ENCODE results near the gene NOL4.
A peak's percentile ranks its signal among the peaks of the same experiment; 100 is the strongest.
"Not testable (repeated sequence)": the region's sequence is repeated elsewhere in the genome, so short reads cannot be mapped to it uniquely, and the experiment has no call there.

The NOL4 gene, protein sequence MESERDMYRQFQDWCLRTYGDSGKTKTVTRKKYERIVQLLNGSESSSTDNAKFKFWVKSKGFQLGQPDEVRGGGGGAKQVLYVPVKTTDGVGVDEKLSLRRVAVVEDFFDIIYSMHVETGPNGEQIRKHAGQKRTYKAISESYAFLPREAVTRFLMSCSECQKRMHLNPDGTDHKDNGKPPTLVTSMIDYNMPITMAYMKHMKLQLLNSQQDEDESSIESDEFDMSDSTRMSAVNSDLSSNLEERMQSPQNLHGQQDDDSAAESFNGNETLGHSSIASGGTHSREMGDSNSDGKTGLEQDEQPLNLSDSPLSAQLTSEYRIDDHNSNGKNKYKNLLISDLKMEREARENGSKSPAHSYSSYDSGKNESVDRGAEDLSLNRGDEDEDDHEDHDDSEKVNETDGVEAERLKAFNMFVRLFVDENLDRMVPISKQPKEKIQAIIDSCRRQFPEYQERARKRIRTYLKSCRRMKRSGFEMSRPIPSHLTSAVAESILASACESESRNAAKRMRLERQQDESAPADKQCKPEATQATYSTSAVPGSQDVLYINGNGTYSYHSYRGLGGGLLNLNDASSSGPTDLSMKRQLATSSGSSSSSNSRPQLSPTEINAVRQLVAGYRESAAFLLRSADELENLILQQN

DNA sequence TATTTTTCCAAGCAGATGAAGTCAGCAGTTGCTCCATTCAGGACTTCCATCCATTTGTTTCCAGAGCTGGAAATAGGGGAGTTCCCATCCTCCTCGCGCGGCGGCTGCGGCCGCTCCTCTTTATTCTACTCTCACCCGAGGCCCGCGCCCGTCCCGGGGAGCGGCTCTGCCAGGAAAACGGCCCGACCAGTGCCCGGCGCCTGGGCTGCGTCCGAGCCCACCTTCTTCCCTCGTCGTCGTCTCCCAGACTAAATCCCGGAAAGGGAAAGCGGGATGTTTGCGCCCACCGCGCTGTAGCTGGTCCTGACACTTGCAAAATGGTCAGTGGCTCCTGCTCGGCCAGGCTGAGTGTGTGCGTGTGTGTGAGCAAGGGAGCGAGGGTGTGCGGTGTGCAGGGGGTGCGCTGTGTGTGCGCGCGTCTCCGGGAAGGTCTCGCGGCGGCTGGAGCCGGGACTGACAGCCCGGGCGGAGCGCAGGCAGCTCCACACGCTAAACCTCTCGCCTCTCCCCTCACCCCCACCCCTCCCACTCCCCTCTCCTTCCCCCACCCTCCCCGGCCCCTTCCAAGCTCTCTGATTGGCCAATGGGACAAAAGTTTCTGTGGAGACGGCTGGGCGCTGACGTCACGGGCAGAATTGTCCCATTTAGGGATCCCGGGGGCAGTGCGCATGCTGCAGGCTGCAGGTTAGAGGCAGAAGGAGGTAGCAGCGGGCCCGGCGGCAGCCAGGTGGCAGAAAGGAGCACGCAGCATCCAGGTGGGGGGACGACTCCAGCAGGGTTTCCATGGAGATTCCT, at the start of gene NOL4:
Gene NOL4 (minus strand): TSS at position 491 of the 795 bp plus-strand sequence. CDS start 1,660 bp downstream, outside the sequence.
- peak; percentile 26 to 64 for DNase-seq

GRCh38 chr18:34266029-34266428, 41.3 kb upstream of the NOL4 start:
- DNase-seq: not testable (repeated sequence)

DNA sequence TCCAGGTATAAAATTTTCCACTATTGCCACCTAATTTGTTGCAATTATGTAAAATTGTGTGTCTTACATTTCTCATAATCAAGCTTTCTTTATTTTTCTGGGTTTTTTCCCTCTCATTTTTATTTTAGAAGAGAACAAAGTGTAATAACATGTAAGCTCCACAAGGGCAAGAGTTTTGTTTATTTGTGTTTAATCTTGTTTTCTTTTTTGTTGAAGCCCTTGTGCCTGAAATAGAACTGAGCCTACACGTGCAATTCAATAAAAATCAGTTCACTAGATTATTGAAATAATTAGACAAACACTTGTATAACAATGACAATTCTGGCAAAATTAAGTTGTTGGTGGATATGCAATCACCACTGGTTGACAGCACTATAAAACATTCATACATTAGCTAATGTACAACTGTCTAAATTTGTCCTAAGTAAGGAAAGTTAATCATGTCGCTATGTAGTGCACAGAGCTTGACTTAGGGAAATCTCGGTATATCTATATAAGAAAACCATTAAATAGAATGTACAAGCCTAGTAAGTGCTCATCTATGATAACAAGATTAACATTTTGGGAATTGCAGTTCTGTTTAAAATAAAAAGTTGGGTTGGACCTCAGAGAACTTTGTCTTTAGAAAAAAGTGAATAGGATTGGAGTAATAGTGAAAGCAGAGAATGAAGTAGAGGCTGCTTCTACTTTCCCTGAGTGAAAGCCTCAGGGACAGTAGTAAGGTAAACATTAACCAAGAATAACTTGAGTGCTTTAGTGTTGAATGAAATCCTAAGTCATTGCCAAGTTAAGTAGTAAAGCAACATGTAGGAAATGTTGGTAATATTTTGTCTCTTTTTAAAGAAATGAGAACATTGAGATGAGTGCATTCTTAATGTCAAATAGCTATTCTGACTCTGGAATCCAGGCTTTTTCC, 37.4 kb upstream of the NOL4 start:
- DNase-seq: no peak

DNA sequence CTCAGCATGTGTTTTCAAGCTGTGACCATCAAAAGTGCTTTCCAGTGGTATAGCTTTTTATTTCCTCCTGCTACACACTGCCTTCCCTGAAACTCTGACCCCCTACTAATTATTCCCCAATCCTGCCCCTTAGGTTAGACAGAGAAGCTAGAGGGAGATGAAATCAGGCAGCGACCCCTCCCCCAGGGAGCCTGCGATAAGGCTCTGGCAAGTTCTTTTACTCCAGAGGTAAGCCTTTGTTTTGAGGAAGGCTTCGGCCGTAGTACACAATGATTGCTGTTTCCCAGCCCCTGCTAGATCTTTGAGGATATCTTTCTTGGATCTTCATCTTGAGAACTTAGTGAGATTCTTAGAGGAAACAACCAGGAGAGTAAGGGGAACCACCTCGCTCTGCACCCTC, 33.5 kb upstream of the NOL4 start:
- no peak for DNase-seq

DNA sequence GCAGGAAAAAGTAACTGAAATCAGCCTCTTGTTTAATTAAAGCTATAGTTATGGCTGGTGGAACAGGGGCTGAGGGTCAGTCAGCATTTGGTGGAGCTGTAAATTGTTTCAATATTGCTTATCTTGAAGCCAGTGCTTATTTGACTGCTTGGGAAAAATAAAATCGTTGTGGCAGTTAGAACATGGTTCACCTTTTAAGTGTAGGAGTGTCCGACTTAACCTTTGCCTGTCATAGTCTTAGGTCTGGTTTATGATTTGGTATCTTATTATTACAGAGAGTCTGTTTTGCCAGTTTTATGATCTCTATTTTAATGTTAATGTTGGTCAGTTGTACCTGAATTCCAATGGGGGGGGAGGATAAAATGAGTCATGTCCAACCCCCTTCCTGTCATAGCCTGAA, 27.2 kb upstream of the NOL4 start:
- no peak for DNase-seq

GRCh38 chr18:34248727-34249126, 24.0 kb upstream of the NOL4 start:
- DNase-seq: no peak

- no peak for DNase-seq
These were observed 18.0 kb upstream of the NOL4 start for GRCh38 chr18:34242739-34243138.

GRCh38 chr18:34233781-34234388, 9.2 kb upstream of the NOL4 start:
- not testable (repeated sequence) for DNase-seq

- DNase-seq: no peak
These were observed 473 bp upstream of the NOL4 start for GRCh38 chr18:34225218-34225553.

- no peak for DNase-seq
These were observed 755 bp downstream of the NOL4 start for GRCh38 chr18:34223893-34224422.

DNA sequence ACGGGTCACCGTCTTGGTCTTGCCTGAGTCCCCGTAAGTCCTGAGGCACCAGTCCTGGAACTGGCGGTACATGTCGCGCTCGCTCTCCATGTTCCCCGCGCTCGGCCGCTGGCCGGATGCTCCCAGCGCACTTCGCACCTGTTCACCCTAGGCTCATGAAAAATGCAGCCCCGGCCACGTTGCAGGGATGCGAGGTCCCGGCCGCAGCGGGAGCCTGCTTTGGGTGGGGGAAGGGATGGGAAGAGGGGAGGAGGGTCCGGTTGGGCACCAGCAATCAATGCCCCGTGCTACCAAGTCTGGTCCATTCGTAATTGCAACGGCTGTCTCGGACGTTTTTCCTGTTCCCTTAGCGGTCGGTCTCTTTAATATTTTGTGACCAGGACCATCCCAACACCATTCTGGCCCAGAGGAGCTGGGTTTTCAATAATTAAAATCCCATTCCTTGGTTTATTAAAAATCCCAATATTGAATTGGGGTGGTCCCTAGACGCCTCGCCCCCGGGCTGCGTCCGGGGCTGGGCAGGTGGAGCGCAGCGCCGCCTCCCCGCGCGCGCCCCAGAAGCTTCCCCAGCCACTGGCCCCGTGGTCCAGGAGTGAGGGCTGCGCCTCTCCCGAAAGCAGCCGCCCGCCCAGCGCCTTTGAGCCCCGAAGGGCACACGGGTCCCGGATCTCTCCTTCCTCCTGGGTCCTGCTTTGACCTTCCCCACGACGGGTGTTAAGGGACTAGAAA, 1.4 kb downstream of the NOL4 start:
- peak in 1 of 2 experiments; percentile 1 for DNase-seq

DNA sequence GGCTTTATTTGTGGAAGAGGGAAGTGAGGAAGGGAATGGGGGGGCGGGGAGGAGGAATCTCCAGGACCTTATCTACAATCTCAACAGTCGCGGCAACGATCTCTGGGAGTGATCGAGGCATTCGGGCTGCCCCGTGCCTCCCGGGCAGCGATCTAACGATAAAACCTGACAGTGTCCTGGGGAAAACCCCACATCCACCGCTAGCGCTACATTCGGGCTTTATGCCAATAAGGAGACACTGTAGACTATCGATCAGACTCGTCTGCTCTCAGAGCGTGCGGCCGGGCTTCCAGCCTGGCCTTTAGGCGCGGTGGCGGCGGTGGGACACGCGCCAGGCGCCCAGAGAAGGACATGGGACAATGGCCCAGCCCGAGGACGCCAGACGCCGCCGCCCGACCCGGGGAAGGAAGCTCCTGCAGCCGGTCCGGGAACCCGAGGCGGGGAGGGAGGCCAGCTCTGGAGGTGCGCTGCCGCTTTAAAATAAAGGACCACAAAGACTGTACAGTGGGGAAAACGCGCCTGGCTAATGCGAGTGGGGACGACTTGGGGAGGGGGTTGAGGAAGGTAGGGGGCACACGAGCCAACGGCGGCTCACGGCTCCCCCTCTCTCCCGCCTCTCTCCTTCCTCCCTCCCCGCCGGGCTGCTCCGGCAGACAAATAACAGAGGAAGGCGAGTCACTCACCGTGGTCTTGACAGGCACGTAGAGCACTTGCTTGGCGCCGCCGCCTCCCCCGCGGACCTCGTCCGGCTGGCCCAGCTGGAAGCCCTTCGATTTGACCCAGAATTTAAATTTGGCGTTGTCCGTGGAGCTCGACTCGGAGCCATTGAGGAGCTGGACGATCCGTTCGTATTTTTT, 2.2 kb downstream of the NOL4 start:
- peak; percentile 17 to 45 for DNase-seq

DNA sequence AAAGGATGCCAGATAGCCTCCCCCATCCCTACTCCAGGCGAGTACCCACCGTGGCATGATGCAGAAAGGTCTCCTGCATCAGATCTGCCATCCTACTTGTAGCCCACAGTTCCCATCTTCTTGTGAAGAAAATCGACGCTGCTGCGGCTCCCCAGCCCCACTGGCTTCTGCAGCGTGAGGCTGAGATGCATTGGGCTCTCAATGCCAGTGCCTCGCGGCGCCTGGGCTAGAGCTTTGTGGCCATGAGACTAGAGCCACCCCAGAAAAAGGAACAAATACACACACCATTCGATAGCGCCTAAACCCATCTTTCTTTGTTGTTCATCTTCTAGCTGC, 2.8 kb downstream of the NOL4 start:
- DNase-seq: peak; percentile 14 to 45

- no peak for DNase-seq
These were observed 4.5 kb downstream of the NOL4 start for GRCh38 chr18:34220081-34220815.

DNA sequence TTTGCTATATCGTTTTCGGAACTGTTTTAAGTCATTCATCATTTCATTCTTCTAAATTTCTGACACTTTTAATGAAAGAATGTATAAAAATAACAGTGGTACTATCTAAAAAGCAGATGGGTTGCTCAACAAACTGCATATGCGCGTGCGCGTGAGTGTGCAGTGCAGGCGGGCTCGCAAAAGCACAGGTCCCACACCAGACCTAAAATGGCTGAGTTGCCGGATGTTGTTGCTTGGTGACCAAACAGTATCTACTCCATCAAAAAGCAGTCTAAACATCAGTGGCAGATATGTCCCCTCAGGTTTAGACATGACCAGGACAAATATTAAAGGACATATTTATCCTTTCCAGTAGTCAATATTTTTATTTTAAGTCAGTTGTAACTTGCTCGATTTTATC, 5.1 kb downstream of the NOL4 start:
- DNase-seq: no peak

DNA sequence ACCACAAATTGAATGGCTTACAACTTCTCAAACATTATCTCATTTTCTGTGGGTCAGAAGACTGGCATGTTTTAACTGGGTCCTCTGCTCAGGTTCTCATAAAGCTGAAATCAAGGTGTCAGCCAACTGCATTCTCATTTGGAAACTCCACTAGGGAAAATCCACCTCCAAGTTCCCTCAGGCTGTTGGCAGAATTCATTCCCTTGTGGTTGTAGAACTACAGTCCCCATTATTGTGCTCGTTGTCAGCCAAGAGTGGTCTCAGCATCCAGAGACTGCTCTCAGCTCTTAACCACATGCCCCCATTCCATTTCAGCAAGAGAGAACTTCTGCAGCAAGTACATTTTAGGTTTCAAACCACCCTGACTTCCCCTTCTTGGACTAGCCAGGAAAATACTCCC, 12.2 kb downstream of the NOL4 start:
- DNase-seq: no peak

- no peak for DNase-seq
These were observed 17.3 kb downstream of the NOL4 start for GRCh38 chr18:34207344-34207851.

DNA sequence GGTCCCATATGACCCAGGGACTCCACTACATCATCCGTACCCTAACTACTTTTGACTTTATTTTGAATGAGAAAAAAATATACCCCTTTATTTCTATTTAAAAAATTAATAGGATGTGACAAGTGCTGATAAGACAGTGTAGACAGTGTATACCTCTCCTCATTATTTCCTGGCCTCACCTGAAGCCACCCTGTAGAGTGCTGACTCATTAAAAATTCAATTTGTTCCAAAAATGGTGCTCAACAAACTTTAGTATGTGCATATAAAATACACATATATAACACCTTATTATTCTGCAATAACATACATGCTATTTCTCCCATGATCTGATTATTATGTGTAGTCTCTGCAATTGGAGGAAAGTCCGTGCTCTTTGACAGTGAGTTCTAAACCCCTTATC, 20.8 kb downstream of the NOL4 start:
- DNase-seq: no peak

- no peak for DNase-seq
These were observed 28.5 kb downstream of the NOL4 start for GRCh38 chr18:34196256-34196655.

Data from NCI-H187 (cell line).